Neuron (in vitro differentiated cells): Measurements from ENCODE around the gene GXYLT1.

Source experiments
- H2AFZ ChIP-seq: one replicate; pipeline ENCODE4 v1.6.1; 2013; ENCODE audit warnings: low read depth, mild to moderate bottlenecking, inconsistent platforms, low read length, moderate library complexity
- H3K27me3 ChIP-seq: one replicate; pipeline ENCODE4 v1.6.1; 2013; ENCODE audit warnings: low read length; ENCODE audit not compliant: insufficient read depth
- H3K36me3 ChIP-seq: one replicate; pipeline ENCODE4 v1.6.1; 2013; ENCODE audit warnings: low read length; ENCODE audit not compliant: insufficient read depth
- H3K4me1 ChIP-seq: one replicate; pipeline ENCODE4 v1.6.1; 2013; ENCODE audit warnings: low read length; ENCODE audit not compliant: insufficient read depth
- H3K4me3 ChIP-seq: 2 replicates; pipeline ENCODE4 v1.5.1; 2013; ENCODE audit warnings: mild to moderate bottlenecking, low read length, moderate library complexity
- H3K9me3 ChIP-seq: one replicate; pipeline ENCODE4 v1.6.1; 2013; ENCODE audit warnings: low read length

The GXYLT1 gene

GRCh38 chr12:42140901-42141300 lies 3.8 kb downstream of the GXYLT1 start:
- peaks cover 16% of the 10 kb centered on the region for H3K4me1 ChIP-seq
- H2AFZ ChIP-seq = no peak overlapping the region
- H3K36me3 ChIP-seq = no peaks in the 10 kb centered on the region
- no peaks in the 10 kb centered on the region for H3K9me3 ChIP-seq
- H3K4me3 ChIP-seq = no peak overlapping the region
- no peaks in the 10 kb centered on the region for H3K27me3 ChIP-seq

- Histone ChIP-seq H3K4me3 (no peak overlapping the region), H3K36me3 (peaks cover 2% of the 10 kb centered on the region), H3K9me3 (peaks cover 2% of the 10 kb centered on the region), H3K4me1 (peaks cover 2% of the 10 kb centered on the region), H3K27me3 (no peaks in the 10 kb centered on the region), H2AFZ (no peak overlapping the region)
Measured at GRCh38 chr12:42135259-42135814, 9.3 kb downstream of the GXYLT1 start.

- Histone ChIP-seq H3K9me3 (peaks cover 2% of the 10 kb centered on the region), H3K36me3 (peaks cover 2% of the 10 kb centered on the region), H3K4me3 (no peak overlapping the region)
Measured at GRCh38 chr12:42130672-42131402, 13.8 kb downstream of the GXYLT1 start.

GRCh38 chr12:42129595-42130204 lies 15.0 kb downstream of the GXYLT1 start:
- no peaks in the 10 kb centered on the region for H3K9me3 ChIP-seq
- H3K36me3 ChIP-seq = peaks cover 2% of the 10 kb centered on the region
- H3K4me1 ChIP-seq = peaks cover 6% of the 10 kb centered on the region
- no peaks in the 10 kb centered on the region for H3K27me3 ChIP-seq
- H2AFZ ChIP-seq = no peak overlapping the region
- H3K4me3 ChIP-seq = no peak overlapping the region

More at GRCh38 chr12:42130672-42131402, 13.8 kb downstream of the GXYLT1 start:
- peaks cover 2% of the 10 kb centered on the region for H3K4me1 ChIP-seq
- H2AFZ ChIP-seq = no peak overlapping the region
- no peaks in the 10 kb centered on the region for H3K27me3 ChIP-seq

GRCh38 chr12:42128888-42129287 lies 15.8 kb downstream of the GXYLT1 start:
- Histone ChIP-seq H3K36me3 (no peaks in the 10 kb centered on the region), H3K4me1 (peaks cover 7% of the 10 kb centered on the region), H3K9me3 (no peaks in the 10 kb centered on the region), H3K4me3 (no peak overlapping the region), H2AFZ (no peak overlapping the region), H3K27me3 (no peaks in the 10 kb centered on the region)

- H3K9me3 ChIP-seq = no peaks in the 10 kb centered on the region
- no peak overlapping the region for H2AFZ ChIP-seq
- no peaks in the 10 kb centered on the region for H3K36me3 ChIP-seq
- H3K4me3 ChIP-seq = no peak overlapping the region
- peaks cover 7% of the 10 kb centered on the region for H3K4me1 ChIP-seq
- H3K27me3 ChIP-seq = no peaks in the 10 kb centered on the region
Measured at GRCh38 chr12:42128327-42128726, 16.3 kb downstream of the GXYLT1 start.

GRCh38 chr12:42126963-42127362 lies 17.7 kb downstream of the GXYLT1 start:
- Histone ChIP-seq H3K36me3 (no peaks in the 10 kb centered on the region), H2AFZ (no peak overlapping the region), H3K9me3 (no peaks in the 10 kb centered on the region), H3K4me1 (peaks cover 7% of the 10 kb centered on the region), H3K27me3 (no peaks in the 10 kb centered on the region), H3K4me3 (no peak overlapping the region)

- Histone ChIP-seq H3K36me3 (no peaks in the 10 kb centered on the region), H3K4me1 (peaks cover 4% of the 10 kb centered on the region), H2AFZ (no peak overlapping the region), H3K9me3 (no peaks in the 10 kb centered on the region), H3K27me3 (no peaks in the 10 kb centered on the region), H3K4me3 (no peak overlapping the region)
Measured at GRCh38 chr12:42125388-42125767, 19.3 kb downstream of the GXYLT1 start.

- no peak overlapping the region for H3K4me3 ChIP-seq
Measured at GRCh38 chr12:42124764-42125387, 19.8 kb downstream of the GXYLT1 start.

GRCh38 chr12:42119085-42119633 lies 25.5 kb downstream of the GXYLT1 start:
- Histone ChIP-seq H3K4me1 (no peaks in the 10 kb centered on the region), H2AFZ (no peak overlapping the region), H3K36me3 (peaks cover 15% of the 10 kb centered on the region), H3K4me3 (no peak overlapping the region), H3K27me3 (no peaks in the 10 kb centered on the region), H3K9me3 (no peaks in the 10 kb centered on the region)

More at GRCh38 chr12:42124764-42125387, 19.8 kb downstream of the GXYLT1 start:
- H3K36me3 ChIP-seq = no peaks in the 10 kb centered on the region
- no peak overlapping the region for H2AFZ ChIP-seq
- peaks cover 4% of the 10 kb centered on the region for H3K4me1 ChIP-seq
- H3K9me3 ChIP-seq = no peaks in the 10 kb centered on the region
- H3K27me3 ChIP-seq = no peaks in the 10 kb centered on the region

- no peak overlapping the region for H2AFZ ChIP-seq
- H3K27me3 ChIP-seq = no peaks in the 10 kb centered on the region
- peaks cover 15% of the 10 kb centered on the region for H3K36me3 ChIP-seq
- H3K9me3 ChIP-seq = no peaks in the 10 kb centered on the region
- H3K4me3 ChIP-seq = no peak overlapping the region
- no peaks in the 10 kb centered on the region for H3K4me1 ChIP-seq
Measured at GRCh38 chr12:42118136-42118879, 26.4 kb downstream of the GXYLT1 start.

- Histone ChIP-seq H3K4me3 (no peak overlapping the region), H3K36me3 (peaks cover 19% of the 10 kb centered on the region), H2AFZ (no peak overlapping the region), H3K4me1 (no peaks in the 10 kb centered on the region), H3K27me3 (no peaks in the 10 kb centered on the region), H3K9me3 (peaks cover 11% of the 10 kb centered on the region)
Measured at GRCh38 chr12:42109031-42109430, 35.6 kb downstream of the GXYLT1 start.
